DLD1 (cell line): ENCODE results near the gene FCHO1.

Experiments
- in situ Hi-C: cut with HindIII; loops from 2 replicates; pipeline ENCODE4 v1.10.0; 2017; ENCODE audit warnings: low sequenced_read_pairs

Gene FCHO1

DNA sequence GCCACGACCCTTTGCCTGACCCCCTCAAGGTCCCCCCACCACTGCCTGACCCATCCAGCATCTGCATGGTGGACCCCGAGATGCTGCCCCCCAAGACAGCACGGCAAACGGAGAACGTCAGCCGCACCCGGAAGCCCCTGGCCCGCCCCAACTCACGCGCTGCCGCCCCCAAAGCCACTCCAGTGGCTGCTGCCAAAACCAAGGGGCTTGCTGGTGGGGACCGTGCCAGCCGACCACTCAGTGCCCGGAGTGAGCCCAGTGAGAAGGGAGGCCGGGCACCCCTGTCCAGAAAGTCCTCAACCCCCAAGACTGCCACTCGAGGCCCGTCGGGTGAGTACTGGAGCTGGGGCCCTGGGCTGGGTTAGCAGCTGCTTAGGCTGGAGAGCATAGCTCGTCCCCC is 23.4 kb upstream of the FCHO1 start:
- in situ Hi-C loops = no loop called here

GRCh38 chr19:17733127-17733526 is 18.1 kb upstream of the FCHO1 start:
- in situ Hi-C loops = no loop called here

DNA sequence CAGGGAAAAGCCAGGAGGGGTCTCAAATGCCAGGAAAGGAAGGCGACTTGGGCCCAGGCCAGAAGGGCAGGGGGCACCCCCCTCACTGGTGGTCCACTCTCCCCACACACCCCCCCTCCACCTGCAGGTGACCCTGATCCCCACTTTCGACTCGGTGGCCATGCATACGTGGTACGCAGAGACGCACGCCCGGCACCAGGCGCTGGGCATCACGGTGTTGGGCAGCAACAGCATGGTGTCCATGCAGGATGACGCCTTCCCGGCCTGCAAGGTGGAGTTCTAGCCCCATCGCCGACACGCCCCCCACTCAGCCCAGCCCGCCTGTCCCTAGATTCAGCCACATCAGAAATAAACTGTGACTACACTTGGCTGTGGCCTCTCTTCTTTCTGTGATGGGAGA is 17.1 kb upstream of the FCHO1 start:
- in situ Hi-C loops = no loop called here

GRCh38 chr19:17735410-17735809 is 15.9 kb upstream of the FCHO1 start:
- in situ Hi-C loops = no loop called here

- in situ Hi-C loops = no loop called here
Observed at GRCh38 chr19:17737690-17738153, 13.6 kb upstream of the FCHO1 start.

DNA sequence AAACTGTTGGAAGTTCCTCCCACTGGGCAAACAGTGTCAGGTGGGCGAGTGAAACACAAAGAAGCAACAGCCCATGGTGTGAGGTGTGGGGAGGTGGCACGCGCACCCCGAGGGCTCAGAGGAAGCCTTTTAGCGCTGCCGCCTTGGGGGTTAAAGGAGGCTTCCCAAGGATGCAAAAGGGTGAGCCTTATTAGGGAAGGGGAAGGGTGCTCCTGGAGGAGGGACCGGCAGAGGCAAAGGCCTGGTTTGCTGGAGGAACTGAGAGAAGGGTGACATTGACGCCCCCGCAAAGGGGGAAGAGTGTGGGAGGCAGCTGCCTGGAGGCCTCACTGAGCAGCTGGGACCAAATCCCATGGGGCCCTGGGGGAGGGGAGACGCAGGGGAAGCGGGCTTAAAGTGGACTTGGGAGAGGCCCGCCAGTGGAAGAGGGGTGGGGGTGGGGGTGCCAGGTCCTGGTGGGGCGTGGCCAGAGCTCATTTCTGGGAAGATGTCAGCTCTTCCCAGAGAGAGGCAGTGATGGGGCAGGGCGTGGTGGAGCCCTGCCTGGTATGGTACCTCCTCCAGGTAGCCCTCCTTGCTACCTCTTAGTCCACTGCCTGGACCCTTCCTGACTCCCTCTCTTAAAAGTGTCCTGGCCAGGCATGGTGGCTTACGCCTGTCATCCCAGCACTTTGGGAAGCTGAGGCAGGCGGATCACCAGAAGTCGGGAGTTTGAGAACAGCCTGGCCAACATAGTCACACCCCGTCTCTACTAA is 12.0 kb upstream of the FCHO1 start:
- in situ Hi-C loops = no loop called here

DNA sequence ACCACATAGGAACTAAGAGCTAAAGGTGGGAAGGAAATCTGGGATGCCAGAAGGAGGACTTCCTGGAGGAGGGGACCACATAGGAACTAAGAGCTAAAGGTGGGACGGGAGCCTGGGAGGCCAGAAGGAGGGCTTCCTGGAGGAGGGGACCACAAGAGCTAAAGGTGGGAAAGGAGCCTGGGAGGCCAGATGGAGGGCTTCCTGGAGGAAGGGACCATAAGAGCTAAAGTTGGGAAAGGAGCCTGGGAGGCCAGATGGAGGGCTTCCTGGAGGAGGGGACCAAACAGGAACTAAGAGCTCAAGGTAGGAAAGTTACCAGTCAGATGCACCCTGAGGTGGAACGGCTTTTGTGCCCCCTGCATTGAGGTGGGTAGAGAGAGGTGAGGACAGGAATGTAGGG is 9.8 kb upstream of the FCHO1 start:
- in situ Hi-C loops = no loop called here

DNA sequence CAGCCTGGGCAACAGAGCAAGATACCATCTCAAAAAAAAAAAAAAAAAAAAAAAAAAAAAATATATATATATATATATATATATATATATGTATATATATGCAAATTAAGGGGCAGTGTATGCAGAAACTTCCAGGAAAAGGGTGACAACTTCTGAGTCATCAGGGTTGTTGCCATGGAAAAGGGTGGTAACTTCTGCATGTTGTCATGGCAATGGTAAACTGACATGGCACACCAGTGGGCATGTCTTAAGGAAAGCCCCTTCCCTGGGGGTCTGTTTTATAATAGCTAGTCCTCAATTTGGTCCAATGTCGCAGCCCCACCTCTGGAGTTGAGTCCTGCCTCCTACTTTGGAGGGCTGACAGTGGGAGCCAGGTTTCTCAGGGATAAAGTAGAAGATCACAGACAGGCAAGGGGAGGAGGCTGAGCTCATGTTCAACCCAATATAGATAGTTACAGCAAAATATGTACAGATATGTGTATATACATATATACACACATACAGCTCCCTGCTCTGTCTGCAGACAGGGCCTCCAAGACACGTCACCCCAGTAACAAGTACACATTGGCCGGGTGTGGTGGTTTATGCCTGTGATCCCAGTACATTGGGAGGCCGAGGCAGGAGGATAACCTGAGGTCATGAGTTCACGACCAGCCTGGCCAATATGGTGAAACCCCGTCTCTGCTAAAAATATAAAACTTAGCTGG is 7.2 kb upstream of the FCHO1 start:
- in situ Hi-C loops = no loop called here

- in situ Hi-C loops = no loop called here
Observed at GRCh38 chr19:17747205-17748098, 3.8 kb upstream of the FCHO1 start.

GRCh38 chr19:17748884-17749638 is 2.2 kb upstream of the FCHO1 start:
- in situ Hi-C loops = no loop called here

DNA sequence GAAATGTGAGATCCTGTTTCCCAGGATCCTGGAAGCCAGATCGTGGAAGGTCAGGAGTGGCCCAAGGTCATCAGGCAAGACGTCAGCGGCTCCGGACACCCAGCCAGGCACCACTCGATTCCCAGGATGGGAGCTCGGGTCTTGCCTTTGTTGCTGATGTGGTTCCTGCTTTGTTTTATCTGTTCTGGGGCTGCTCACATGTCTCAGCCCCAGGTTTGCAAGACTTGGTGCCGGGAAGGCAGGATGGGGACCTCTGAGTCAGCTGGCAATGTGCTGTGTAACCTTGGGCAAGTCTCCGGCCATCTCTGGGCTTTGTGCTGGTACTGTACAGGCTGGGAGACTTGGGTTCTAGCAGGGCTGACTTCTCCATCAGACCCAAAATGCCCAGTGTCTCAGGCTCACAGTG is 1.4 kb upstream of the FCHO1 start:
- in situ Hi-C loops = no loop called here

DNA sequence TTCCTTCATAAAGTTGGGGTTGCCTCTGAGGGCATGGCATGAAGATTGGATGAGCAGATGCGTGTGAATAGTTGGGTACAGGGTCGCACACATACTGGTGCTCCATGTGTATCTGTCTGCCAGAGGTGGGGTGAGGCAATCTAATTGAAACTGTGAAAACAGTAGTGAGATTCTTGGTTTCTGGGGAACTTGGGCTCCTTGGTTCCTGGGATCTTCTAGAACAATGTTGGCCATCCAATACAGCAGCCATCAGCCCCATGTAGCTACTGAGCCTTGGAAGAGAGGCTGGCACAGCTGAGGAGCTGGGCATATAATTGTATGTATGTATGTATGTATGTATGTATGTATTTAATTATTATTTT is 616 bp downstream of the FCHO1 start:
- in situ Hi-C loops = no loop called here

GRCh38 chr19:17752865-17753639 is 1.8 kb downstream of the FCHO1 start:
- in situ Hi-C loops = no loop called here

DNA sequence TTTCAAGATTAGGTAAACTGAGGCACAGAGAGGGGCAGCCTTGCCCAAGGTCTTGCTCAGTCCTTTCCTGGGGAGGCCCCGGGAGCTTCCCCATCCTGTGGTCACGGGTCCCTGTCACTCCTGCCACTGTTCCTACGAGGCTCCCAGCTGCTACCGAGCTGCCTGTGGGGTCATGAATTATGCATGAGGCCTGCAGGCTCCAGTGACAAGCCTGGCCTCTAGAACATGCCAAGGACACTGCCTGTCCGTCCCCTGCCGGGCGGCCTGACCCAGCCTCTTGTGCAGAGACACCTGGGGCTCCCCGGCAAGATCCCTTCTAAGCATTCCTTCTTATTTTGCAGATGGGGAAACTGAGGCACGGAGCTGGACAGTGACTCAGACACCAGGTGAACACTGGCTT is 2.7 kb downstream of the FCHO1 start:
- in situ Hi-C loops = no loop called here

DNA sequence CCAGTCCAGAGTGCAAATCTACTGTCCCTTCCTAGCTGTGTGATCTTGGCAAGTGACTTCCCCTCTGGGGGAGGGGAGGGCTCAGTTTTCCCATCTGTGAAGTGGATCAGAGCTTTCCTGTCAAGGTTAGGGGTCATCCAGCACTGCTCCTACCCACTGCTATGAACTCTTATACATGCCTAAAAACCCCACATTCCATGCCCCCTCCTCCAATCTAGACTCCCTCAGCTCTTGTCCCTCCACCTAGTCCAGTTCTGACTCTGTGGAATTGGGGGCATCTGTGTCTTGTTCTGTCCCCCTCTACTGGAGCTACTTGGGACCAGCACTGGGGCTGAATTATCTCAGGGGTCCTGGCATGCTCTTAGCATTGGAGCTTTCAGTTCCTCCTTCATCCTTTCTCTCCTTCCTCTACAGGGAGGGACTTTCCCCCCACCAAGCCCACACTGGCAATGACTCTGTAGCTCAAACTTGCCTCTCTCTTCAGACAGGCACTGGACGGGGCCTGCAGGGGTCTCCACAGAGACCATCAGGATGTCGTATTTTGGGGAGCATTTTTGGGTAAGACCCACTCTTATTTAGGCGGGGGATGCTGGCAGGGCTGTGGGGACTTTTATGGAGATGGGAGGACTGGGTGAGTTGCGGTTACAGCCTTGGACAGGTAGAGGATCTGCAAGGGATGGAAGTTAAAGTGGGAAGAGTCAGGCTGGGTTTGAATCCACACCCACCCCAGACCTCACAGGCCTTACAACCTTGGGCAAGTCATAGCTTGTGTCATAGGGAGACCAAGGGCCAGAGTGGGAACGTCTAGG is 3.6 kb downstream of the FCHO1 start:
- in situ Hi-C loops = no loop called here

DNA sequence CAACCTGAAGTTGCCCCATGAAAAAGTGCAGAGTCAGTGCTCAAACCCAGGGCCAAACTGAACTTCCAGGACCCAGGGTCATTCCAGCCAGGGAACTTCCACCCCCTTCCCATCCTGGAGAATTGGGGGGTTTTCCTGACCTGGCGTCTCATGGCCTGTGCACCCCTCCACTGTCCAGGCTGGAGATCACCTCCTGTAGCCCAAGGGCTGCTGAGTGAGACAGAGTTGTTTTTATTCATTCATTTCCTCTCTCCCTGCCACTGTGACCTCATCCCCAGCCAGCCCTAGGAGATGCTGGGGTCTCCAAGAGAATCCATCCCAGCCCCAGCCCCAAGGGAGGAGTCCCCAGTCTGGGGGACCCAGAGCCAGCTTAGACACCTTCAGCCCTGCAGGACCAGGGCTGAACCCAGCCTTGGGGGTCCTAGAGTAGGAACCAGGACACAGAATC is 4.2 kb downstream of the FCHO1 start:
- in situ Hi-C loops = no loop called here

- in situ Hi-C loops = no loop called here
Observed at GRCh38 chr19:17755977-17756670, 4.8 kb downstream of the FCHO1 start.

GRCh38 chr19:17757125-17757524 is 5.8 kb downstream of the FCHO1 start:
- in situ Hi-C loops = no loop called here

GRCh38 chr19:17758515-17758914 is 7.2 kb downstream of the FCHO1 start:
- in situ Hi-C loops = no loop called here
